ENCODE data around the gene STEAP3.
A peak's percentile ranks its signal among the peaks of the same experiment; 100 is the strongest.
"Not testable (repeated sequence)": the region's sequence is repeated elsewhere in the genome, so short reads cannot be mapped to it uniquely, and the experiment has no call there.

Gene STEAP3

DNA sequence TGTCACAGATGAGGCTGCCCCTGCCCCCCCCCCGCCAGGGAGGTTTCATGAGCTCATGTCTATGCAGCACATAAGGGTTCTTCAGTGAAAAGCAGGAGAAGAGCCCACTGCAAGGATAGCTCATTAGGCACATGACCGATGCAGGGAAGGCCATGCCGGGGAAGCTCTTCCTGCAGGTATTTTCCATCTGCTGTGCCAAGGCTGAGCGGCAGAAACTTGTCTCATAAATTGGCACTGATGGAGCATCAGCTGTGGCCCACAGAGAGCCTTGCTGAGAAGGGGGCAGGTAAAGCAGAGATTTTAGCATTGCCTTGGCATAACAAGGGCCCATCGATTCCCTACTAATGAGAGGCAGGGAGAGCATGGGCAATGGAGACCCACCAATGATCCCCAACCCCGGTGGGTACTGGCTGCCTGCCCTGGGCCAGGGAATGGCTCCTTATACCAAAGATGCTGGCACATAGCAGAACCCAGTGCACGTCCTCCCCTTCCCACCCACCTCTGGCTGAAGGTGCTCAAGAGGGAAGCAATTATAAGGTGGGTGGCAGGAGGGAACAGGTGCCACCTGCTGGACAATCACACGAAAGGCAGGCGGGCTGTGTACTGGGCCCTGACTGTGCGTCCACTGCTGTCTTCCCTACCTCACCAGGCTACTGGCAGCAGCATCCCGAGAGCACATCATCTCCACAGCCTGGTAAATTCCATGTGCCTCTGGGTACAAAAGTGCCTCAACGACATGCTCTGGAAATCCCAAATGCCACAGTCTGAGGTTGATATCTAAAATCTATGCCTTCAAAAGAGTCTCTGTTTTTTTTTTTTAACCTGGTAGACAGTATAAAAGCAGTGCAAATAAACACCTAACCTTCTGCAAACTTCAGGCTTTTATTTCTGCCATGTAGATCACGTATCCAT lies 41.4 kb downstream of the STEAP3 start:
- DNase-seq (ENCODE audit: low spot score): peak; percentile 59

GRCh38 chr2:119265693-119266066 lies 42.0 kb downstream of the STEAP3 start:
- no peak for DNase-seq (ENCODE audit: low spot score)

GRCh38 chr2:119266091-119266589 lies 42.5 kb downstream of the STEAP3 start:
- no peak for DNase-seq (ENCODE audit: low spot score)

DNA sequence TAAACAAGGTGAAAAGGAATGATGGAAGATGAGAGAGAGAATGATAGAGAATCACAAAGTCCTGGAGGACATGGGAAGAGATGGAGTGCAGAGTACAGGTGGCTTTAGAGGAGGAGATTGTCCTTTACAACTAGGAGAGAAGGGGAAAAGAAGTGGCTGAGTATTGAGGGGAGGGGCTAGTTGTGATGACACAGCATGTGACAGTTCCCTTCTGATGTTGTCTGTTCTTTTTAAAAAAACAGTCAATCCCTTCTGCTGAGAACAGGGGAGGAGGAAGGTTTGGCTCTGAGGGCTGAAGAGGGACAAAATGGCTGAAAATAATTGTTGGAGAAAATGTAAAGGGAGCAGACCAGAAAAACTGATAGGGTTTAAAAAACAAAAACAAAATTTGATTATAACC lies 44.0 kb downstream of the STEAP3 start:
- DNase-seq (ENCODE audit: low spot score): no peak

- DNase-seq (ENCODE audit: low spot score): no peak
These were observed 53.2 kb downstream of the STEAP3 start for GRCh38 chr2:119276864-119277263.

DNA sequence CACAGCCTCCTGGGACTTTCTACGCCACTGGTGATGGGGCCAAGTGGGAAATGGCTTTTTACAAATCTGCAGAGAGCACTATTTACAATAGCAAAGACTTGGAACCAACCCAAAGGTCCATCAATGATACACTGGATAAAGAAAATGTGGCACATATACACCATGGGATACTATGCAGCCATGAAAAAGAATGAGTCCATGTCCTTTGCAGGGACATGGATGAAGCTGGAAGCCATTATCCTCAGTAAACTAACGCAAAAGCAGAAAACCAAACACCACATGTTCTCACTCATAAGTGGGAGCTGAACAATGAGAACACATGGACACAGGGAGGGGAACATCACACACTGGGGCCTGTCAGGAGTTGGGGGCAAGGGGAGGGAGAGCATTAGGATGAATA lies 54.8 kb downstream of the STEAP3 start:
- not testable (repeated sequence) for DNase-seq (ENCODE audit: low spot score)

DNA sequence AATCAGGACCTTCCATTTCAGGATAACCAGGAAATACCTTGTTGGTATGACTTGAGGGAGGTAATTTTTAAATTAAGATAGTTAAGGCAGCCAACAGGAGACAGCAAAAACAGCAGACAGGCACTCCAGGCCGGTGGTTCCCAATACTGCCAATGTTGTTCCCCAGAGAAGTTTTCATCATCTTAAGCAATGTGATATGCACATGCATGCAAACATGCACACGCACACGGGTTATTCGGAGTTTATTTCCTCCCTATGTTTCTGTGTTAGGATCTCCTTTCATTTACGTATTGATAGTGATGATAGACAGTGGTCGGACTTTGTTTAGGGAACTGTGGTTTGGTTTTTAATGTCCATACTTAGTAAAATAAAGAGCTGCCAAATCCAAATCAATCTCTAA lies 55.3 kb downstream of the STEAP3 start:
- no peak for DNase-seq (ENCODE audit: low spot score)

- DNase-seq (ENCODE audit: low spot score): no peak
These were observed 56.0 kb downstream of the STEAP3 start for GRCh38 chr2:119279666-119280065.

- DNase-seq (ENCODE audit: low spot score): no peak
These were observed 57.0 kb downstream of the STEAP3 start for GRCh38 chr2:119280680-119281079.

GRCh38 chr2:119282146-119282995 lies 58.7 kb downstream of the STEAP3 start:
- no peak for DNase-seq (ENCODE audit: low spot score)

GRCh38 chr2:119282996-119283511 lies 59.4 kb downstream of the STEAP3 start:
- no peak for DNase-seq (ENCODE audit: low spot score)

DNA sequence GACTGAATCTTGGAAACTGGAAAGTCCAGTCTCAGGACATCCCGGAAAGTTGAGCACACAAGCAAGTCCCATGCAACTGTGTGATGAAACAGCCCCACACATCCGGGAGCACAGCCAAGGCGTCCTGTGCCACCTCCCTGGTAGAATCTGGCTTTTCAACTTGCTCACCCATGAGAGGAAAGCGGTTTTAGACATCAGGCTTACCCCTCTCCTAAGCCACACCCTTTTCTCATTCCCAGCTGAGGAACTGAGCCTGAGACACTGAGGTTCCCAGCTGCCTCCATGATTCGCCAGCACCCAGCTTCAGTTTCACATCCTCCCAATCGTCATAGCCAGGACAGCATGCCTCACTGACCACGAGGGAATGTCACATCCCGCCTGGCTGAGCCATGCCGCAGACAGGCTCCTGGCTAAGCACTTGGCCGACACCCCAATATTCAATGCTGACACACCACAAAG lies 60.3 kb downstream of the STEAP3 start:
- peak; percentile 92 for DNase-seq (ENCODE audit: low spot score)

DNA sequence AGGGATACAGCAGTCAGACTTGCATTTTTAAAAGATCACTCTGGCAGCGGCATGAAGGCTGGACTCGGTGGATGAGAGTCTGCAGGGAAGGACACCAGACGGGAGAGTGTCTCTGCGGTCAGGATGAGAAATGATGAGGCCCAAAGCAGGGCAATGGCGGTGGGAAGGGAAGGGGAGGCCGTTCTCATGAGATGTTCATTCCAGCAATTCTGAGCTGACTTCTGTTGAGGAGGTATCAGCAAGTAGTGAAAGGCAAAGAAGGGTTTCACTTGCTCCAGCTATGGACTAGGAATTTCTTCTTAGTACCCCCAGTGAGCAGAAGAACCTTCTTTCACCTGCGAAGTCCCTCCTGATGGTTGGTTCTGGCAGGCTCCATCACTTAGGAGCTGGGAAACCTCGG lies 63.0 kb downstream of the STEAP3 start:
- DNase-seq (ENCODE audit: low spot score): no peak

DNA sequence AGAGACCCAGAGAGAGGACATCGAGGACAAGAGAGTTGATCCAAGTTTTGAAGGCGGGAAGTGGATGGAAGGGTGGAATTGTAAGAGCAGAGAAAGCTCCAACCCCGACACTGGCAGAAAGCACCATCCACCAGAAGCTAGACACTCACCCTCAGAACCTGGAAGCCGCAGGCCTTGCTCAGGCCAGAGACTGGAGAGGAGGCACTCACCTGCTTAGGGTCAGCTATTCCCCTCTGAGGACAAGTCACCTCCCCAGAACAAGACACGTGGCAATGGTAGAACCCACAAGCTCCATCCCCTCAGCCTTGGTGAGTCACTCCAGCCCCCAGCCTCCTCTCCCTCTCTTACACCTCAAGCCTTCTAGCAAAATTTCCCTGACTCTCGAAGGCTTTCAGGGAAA lies 64.9 kb downstream of the STEAP3 start:
- DNase-seq (ENCODE audit: low spot score): no peak

- no peak for DNase-seq (ENCODE audit: low spot score)
These were observed 65.5 kb downstream of the STEAP3 start for GRCh38 chr2:119289093-119289492.

- no peak for DNase-seq (ENCODE audit: low spot score)
These were observed 66.0 kb downstream of the STEAP3 start for GRCh38 chr2:119289642-119290041.

GRCh38 chr2:119290859-119291587 lies 67.4 kb downstream of the STEAP3 start:
- peak; percentile 33 for DNase-seq (ENCODE audit: low spot score)

DNA sequence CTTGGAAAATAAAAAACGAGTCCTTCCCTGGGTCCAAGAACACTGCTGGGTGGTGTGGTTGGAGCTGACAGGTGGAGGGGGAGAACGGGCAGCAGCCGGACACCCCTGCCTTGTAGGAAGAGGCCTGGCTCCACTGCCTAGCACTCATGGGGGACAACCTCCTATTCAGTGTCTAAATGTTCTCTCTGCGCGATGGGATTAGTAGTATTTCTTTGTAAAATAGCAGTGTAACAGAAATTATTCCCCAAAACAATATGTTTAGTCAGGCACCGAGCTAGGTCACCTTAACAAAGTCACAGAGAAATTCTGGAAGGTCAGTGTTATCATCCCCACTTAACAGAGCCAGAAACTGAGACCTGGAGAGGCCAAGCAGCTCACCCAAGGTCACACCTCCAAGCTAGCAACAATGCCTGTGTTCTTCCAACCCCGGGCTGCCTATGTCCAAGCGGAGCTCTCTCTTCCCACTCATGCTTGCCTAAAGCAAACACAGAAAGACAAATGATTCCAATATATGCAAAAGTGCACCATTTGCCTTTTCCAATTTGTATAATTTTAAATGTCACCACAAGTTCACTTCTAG lies 68.0 kb downstream of the STEAP3 start:
- DNase-seq (ENCODE audit: low spot score): no peak

GRCh38 chr2:119292226-119292625 lies 68.6 kb downstream of the STEAP3 start:
- no peak for DNase-seq (ENCODE audit: low spot score)

GRCh38 chr2:119293254-119293653 lies 69.6 kb downstream of the STEAP3 start:
- peak; percentile 25 for DNase-seq (ENCODE audit: low spot score)

- DNase-seq (ENCODE audit: low spot score): no peak
These were observed 70.3 kb downstream of the STEAP3 start for GRCh38 chr2:119293900-119294299.

All from RKO (cell line).